Measurements from ENCODE around the gene ARHGAP15.

GRCh38 chr2:143345887-143346787 is 216.9 kb downstream of the ARHGAP15 start:
- TF ChIP-seq CTCF (IDR thresholded peaks at IDR 0.05; ENCODE audit: poor library complexity, severe bottlenecking) (no peak), REST (IDR thresholded peaks at IDR 0.05; ENCODE audit: borderline replicate concordance) (no peak), MXI1 (conservative IDR thresholded peaks at IDR 0.05; ENCODE audit: poor library complexity, severe bottlenecking) (no peak), POLR2AphosphoS5 (IDR thresholded peaks at IDR 0.05) (no peak), TAF1 (IDR thresholded peaks at IDR 0.05; ENCODE audit: low read depth) (no peak), EZH2 (IDR thresholded peaks at IDR 0.05; ENCODE audit: borderline replicate concordance, insufficient read depth, low read length, poor library complexity, severe bottlenecking) (no peak)
